Stimulated activated naive CD4-positive, alpha-beta T cell treated with Interleukin-2 at 50 U/mL for 16 hours (primary cell): Measurements from ENCODE around the gene SERPINF2.
"Not testable (repeated sequence)": the region's sequence is repeated elsewhere in the genome, so short reads cannot be mapped to it uniquely, and the experiment has no call there.

ENCODE experiments used
- DNase-seq: peaks from one replicate; lab custom pipeline; 2025; lab: John Stamatoyannopoulos, UW

SERPINF2 gene

DNA sequence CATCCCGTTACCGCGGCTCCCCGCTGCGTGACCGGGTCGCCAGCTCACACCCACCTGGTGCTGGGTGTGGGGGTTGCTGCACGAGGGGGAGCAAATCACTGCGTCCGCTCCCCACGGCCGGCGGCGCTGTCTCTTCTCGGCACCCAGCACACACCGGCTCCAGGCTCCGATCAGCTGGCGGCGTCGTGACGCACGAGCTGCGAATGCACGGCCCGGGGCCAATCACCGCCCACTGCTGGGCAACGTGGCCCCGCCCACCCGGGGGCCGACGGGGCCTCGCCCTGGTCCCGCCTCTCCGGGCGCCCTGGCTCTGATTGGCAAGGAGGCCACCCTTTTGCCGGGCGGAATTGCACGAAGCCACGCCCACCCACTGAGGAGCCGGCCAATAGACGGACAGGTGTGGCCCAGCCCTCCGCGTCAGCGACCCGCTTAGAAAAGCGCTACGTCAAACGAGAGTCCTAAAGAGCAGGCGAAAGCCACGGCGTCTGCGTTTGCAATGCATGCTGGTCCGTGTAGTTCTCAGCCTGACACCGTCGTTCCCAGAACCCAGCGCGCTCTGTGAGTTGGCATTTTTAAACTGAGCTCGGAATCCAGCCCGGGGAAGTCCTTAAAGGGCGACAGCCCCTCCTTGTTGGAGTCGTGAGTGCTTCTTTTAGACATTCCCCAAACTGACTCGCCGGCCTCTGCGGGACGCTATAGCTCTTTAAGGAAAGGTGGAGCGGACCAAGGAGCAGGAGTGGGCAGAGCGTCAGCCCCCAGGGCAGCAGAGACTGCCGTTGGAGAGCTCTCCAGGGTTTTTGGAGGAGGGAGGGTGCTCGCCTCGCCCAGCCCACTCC is 26.4 kb upstream of the SERPINF2 start:
- DNase-seq: peak; percentile 100

DNA sequence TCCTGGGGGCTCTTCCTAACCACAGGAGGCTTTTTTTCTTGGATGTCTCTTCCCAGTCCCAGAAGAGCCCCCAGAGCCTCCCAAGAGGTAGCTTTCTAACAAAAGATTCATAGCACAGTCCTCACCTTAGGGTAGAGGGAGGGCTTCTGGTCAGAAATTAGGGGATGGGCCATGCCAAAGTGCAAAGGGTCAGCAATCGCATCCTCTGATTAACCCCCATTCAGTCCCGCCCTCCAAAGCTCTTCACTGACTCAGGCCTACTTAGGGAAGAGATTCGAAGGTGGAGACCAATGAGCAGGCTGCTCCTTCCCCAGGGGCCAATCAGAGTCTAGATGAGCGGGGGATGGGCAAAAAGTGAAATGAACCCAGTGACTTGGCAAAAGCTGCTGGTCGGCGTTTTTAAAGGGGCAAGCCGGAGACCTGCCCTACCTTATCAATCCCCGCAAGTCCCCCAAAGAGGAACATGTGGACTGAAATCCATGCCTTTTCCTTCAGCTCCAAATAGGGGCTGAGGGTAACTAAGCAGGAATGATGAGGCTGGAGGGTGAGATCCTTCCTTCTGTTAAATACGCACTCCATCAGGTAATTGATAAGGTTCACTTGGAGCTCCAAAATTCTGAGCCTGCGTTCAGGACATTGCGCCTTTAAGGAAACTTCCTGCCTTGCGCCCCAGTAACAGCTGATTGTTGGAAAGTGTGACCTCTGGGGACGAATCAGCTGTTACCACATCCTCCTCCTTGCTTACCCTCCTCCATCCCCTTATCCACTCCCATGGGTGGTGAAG is 25.6 kb upstream of the SERPINF2 start:
- peak; percentile 88 for DNase-seq

DNA sequence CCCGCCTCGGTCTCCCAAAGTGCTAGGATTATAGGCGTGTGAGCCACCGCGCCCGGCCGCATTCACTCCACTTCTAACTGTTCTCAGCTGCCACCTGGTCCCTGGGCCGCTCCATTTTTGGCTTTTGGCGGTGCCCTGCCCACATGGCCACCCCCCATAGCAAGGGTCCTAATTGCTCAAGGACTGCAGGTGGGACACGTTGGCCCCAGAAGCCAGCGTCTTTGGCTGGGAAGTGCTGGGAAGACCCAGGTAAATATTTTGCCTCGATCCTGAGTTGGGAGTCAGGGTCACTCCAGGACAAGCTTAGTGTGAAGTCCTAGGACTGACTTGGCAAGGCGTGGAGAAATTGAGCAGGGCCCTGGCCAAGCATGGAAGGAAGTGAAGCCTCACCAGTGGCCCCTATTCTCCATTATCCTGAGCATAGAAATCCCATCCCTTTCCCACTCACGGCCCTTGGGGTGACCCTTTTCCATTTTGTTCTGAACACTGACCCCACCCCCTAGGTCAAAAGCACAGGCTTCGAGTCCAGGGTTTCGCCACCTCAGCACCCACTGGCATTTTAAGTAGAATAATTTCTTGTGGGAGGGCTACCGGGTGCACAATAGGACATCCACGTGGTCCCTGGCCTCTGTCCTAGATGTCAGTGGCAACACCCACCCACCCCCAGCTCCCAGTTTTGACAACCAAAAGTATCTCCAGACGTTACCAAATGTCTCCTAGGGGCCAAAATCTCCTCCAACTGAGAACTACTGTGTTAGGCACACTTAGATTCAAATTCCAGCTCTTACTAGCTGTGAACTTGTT is 24.1 kb upstream of the SERPINF2 start:
- no peak for DNase-seq

DNA sequence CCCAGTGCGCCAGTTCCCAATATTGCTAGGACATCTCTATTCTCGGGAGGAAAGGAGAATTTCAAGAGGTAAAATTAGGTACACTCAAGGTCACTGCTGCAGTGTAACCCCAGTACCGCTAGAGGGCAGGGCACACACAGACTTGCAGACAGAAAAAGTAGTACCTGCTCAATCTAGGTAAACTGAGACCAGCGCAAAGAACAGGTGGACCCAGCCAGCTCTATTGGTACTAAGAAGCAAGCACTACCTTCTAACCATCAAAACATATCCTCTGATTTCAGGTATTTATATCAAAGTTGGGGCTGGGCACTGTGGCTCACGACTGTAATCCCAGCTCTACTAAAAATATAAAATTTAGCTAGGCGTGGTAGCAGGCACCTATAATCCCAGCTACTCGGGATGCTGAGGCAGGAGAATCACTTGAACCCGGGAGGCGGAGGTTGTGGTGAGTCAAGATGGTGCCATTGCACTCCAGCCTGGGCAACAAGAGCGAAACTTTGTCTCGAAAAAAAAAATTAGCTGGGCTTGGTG is 21.8 kb upstream of the SERPINF2 start:
- peak; percentile 58 for DNase-seq

DNA sequence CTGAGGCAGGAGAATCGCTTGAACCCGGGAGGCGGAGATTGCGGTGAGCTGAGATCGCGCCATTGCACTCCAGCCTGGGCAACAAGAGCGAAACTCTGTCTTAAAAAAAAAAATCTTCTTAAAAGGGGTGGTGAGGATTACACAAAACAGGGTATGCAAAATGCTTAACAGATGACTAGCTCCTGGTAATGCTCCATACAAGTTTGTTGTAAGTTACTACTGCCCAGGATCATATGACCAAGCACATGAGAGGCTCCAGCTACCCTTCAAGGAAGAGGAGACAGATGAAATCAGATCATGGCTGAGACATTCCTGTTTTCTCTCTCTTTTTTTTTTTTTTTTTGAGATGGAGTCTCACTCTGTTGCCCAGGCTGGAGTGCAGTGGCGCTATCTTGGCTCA is 20.6 kb upstream of the SERPINF2 start:
- not testable (repeated sequence) for DNase-seq

DNA sequence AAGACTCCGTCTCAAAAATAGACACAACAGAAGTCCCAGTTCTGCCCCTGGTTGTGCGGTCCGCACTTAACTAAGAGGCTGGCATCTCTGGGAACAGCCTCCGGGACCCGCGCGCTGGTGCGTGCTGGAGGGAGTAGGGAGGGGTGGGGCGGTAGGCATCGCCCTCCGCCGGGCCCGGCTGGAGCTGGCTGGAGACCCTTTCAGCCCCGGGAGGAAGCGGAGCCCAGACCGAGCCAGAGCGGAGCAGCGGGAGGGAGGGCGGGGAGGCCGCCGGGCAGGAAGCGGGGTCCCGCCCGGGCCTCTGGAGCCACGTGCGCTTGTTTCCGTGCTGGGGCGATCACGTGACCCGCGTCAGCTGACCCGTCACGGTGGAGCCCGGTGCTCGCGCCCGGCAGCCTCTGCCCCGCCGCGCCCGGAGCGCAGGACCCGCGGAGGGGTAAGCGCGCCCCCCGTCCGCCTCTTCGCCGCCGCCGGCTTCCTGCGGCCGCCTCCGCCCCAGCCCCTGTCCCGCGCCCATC is 18.3 kb upstream of the SERPINF2 start, which contains the start of gene WDR81:
WDR81 (plus strand) TSS at position 354 of the 518 bp plus-strand sequence. CDS start 256 bp downstream, outside the sequence.
- DNase-seq: peak; percentile 82

DNA sequence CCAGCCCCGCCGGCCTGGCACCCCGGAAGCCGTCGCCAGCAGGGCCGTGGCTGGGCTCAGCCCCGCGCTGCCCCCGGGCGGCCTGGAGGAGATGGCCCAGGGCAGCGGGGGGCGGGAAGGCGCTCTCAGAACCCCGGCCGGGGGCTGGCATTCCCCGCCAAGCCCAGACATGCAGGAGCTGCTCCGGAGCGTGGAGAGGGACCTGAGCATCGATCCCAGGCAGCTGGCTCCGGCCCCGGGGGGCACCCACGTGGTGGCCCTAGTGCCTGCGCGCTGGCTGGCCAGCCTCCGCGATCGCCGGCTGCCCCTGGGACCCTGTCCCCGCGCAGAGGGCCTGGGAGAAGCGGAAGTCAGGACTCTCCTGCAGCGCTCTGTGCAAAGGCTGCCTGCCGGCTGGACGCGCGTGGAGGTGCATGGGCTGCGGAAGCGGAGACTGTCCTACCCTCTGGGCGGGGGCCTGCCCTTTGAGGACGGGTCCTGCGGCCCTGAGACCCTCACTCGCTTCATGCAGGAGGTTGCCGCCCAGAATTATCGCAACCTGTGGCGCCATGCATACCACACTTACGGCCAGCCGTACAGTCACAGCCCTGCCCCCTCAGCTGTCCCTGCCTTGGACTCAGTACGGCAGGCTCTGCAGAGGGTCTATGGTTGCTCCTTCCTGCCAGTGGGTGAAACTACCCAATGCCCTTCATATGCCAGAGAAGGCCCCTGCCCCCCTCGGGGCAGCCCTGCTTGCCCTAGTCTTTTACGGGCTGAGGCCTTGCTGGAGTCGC is 17.6 kb upstream of the SERPINF2 start:
- DNase-seq: no peak

DNA sequence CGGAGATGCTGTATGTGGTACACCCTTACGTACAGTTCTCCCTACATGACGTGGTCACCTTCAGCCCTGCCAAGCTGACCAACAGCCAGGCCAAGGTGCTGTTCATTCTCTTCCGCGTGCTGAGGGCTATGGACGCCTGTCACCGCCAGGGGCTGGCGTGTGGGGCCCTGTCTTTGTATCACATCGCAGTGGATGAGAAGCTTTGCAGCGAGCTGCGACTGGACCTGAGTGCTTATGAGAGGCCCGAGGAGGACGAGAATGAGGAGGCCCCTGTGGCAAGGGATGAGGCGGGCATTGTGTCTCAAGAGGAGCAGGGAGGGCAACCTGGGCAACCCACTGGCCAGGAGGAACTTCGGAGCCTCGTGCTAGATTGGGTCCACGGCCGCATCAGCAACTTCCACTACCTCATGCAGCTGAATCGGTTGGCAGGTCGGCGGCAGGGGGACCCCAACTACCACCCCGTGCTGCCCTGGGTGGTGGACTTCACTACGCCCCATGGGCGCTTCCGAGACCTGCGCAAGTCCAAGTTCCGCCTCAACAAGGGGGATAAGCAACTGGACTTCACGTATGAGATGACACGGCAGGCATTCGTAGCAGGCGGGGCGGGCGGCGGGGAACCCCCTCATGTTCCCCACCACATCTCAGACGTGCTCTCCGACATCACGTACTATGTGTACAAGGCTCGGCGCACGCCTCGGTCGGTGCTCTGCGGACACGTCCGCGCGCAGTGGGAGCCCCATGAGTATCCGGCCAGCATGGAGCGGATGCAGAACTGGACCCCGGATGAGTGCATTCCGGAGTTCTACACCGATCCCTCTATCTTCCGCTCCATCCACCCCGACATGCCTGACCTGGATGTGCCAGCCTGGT is 16.8 kb upstream of the SERPINF2 start:
- no peak for DNase-seq

DNA sequence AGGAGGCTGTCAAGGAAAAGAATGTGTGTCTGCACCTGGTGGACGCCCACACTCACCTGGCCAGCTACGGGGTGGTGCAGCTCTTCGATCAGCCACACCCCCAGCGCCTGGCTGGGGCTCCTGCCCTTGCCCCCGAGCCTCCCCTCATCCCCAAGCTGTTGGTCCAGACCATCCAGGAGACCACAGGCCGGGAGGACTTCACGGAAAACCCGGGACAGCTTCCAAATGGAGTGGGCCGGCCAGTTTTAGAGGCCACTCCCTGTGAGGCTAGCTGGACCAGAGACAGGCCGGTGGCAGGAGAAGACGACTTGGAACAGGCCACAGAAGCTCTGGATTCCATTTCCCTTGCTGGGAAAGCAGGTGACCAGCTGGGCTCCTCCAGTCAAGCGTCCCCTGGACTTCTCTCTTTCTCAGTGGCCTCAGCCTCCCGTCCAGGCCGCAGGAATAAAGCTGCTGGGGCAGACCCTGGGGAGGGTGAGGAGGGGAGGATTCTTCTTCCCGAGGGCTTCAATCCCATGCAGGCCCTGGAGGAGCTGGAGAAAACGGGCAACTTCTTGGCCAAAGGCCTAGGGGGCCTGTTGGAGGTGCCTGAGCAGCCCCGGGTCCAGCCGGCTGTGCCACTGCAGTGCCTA is 15.9 kb upstream of the SERPINF2 start:
- DNase-seq: no peak

DNA sequence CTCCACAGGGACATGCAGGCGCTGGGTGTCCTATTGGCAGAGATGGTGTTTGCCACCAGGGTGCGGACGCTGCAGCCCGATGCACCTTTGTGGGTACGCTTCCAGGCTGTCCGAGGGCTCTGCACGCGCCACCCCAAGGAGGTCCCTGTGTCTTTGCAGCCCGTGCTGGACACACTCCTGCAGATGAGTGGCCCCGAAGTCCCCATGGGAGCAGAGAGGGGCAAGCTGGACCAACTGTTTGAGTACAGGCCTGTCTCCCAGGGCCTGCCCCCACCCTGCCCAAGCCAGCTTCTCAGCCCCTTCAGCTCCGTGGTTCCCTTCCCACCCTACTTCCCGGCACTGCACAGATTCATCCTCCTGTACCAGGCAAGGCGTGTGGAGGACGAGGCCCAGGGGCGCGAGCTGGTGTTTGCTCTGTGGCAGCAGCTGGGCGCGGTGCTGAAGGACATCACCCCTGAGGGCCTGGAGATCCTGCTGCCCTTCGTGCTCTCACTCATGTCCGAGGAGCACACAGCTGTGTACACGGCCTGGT is 15.3 kb upstream of the SERPINF2 start:
- DNase-seq: no peak

DNA sequence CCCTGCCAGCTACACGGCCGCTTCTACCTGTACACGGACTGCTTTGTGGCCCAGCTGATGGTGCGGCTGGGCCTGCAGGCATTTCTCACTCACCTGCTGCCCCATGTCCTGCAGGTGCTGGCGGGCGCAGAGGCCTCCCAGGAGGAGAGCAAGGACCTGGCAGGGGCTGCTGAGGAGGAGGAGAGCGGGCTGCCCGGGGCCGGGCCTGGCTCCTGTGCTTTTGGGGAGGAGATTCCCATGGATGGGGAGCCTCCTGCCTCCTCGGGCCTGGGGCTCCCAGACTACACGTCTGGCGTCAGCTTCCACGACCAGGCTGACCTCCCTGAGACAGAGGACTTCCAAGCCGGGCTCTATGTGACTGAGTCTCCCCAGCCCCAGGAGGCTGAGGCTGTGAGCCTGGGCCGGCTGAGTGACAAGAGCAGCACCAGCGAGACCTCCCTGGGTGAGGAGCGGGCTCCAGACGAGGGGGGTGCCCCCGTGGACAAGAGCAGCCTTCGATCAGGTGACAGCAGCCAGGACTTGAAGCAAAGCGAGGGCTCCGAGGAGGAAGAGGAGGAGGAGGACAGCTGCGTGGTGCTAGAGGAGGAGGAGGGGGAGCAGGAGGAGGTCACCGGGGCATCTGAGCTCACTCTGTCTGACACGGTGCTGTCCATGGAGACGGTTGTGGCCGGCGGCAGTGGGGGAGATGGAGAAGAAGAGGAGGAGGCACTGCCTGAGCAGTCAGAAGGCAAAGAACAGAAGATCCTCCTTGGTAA is 14.6 kb upstream of the SERPINF2 start:
- DNase-seq: no peak

DNA sequence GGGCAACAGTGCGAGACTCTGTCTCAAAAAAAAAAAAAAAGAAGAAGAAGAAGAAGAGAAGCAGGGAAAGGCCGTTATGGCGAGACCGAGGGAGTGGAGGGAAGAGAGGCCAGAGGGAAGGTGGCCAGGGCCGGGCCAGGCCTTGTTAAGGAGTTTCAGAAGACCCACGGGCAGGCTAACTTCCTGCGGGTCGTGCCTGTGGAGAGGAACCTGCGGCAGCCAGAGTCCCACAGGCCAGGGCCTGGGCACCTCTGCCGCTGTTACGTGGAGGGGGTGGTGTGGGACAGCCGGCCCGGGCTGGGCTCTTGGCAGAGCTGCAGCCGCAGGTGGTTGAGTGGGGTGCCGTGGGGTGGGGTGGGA is 12.7 kb upstream of the SERPINF2 start:
- no peak for DNase-seq

DNA sequence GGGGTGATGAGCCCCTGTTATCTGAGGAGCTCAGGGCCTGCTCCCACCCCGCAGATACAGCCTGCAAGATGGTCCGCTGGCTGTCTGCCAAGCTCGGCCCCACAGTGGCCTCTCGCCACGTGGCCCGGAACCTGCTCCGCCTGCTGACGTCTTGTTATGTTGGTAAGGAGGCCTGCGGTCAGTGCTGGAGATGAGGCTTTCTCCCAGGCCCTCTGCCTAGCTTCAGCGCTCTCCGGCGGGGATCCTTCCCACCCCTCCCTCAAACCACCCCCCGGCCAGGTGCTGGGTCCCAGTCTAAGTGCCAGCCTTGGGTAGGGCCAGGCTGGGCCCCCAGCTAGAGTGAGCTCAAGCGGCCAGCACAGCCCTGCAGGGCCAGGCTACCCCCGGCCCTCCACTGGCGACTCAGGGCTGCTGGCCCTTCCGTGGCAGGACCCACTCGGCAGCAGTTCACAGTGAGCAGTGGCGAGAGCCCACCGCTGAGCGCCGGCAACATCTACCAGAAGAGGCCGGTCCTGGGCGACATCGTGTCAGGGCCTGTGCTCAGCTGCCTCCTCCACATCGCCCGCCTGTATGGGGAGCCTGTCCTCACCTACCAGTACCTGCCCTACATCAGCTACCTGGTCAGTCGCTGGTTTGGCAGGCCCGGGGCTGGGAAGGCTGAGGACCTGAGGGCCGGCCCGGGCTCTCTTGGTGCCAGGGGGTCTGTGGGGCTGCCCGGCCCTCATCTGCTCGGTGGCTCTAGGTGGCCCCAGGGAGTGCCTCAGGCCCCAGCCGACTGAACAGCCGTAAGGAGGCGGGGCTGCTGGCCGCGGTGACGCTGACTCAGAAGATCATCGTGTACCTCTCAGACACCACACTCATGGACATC is 12.1 kb upstream of the SERPINF2 start:
- DNase-seq: no peak

DNA sequence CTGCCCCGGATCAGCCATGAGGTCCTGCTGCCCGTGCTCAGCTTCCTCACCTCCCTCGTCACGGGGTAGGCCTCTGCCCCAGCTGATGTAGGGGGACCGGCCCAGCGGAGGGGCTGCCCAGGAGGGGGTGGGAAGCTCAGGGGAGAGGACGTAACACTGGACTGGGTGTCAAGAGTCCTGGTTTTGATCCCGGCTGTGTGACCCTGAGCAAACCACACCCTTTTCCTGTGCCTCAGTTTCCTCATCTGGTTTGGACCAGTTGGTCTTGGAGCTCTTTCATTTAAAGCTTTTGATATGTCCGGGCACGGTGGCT is 11.5 kb upstream of the SERPINF2 start:
- DNase-seq: no peak

DNA sequence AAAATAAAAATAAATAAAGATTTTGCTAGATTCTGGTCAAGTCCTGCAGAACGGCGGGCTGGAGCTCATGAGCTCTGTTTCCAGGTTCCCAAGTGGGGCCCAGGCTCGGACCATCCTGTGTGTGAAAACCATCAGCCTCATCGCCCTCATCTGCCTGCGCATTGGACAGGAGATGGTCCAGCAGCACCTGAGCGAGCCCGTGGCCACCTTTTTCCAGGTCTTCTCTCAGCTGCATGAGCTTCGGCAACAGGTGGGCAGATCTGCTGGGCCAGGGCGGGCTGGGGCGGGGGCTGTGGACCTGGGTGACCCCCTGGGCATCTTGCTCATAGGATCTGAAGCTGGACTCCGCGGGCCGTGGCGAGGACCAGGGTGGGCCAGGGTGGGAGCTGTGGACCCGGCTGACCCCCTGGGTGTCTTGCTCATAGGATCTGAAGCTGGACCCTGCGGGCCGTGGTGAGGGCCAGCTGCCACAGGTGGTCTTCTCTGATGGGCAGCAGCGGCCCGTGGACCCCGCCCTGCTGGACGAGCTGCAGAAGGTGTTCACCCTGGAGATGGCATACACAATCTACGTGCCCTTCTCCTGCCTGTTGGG is 10.3 kb upstream of the SERPINF2 start:
- no peak for DNase-seq

DNA sequence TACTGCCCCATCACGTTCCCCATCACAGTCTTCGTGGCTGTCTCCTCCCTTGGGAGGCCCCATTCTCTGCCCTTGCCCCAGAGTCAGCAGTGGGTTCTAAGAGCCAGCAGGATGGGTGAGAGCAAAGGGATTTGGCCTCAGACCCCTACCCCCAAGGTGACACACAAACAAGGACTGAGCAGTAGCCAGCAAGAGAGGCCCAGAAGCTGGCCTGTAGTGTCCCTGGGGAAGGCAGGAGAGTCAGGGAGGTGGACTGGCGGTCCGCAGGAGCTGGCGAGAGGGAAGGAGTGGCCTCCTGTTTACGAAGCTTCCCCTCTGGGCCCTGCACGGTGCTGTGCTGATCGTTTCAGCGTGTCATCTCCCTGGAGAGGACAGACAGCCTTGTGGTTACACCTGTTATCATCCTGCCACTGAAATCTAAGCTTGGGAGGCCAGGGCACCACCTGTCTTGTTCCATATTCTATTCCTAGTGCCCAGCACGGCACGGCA is 9.8 kb upstream of the SERPINF2 start:
- DNase-seq: no peak

DNA sequence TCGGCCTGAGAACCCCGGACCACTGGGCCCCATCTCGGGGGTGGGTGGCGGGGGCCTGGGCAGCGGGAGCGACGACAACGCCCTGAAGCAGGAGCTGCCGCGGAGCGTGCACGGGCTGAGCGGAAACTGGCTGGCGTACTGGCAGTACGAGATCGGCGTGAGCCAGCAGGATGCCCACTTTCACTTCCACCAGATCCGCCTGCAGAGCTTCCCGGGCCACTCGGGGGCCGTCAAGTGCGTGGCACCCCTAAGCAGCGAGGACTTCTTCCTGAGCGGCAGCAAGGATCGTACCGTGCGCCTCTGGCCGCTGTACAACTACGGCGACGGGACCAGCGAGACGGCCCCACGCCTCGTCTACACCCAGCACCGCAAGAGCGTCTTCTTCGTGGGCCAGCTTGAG is 8.9 kb upstream of the SERPINF2 start:
- DNase-seq: no peak
